ENCODE data around the gene C2orf72. TPM values are rescaled to one million over a fixed set of nuclear protein-coding genes. Genes with fewer than 3 reads are reported as not detected.

The C2orf72 gene
- total and polyA plus RNA-seq, 10 of the 15 experiments (the other 5 are each of a cell fraction or from before 2014, with no cell fraction given): under 0.01 to 0.29 (median 0.10) TPM; not detected in 6

DNA sequence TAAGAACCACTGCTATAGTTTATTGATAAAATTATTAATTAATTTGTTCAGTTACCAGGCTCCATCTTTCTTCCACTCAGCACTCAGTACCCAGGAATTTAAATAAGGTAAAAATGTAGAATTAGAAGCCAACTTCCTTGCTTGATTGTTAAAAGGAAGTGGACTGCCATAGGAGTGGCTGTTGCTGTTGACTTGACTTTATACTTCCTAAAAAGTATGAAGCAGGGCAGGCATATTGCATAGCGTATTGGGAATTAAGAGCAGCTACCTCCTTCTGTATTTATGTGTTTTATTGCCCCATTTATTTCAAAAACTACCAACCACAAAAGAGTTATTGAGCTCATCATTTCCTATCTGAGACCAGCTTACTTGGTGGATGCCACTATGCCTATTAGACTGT is 47.2 kb downstream of the C2orf72 start:
- no peaks in the 10 kb centered on the region for H4K20me1 ChIP-seq (ENCODE audit: control insufficient read depth, insufficient read depth)
- H2AFZ ChIP-seq (ENCODE audit: control insufficient read depth, low read depth, low read length): no peak overlapping the region
- 95% methylated on average over 1 of the region's 1 CpG for WGBS (ENCODE audit: insufficient coverage, insufficient replicate concordance, low lambda C conversion rate, missing lambda C conversion rate)
- ATAC-seq (no peak), DNase-seq (ENCODE audit: low read depth, low spot score) (no peak), FAIRE-seq (no peak)
- CTCF ChIA-PET: interaction anchor here (1.0 to 1.8 kb wide), 4 partner anchors 15 to 45 kb away, joined by 3 to 4 read pairs (median 4); no protein-coding TSS in a partner anchor
- intact Hi-C loops (cut with micrococcal nuclease; ENCODE audit: unreplicated experiment): no loop called here
- no peak overlapping the region for H3K9ac ChIP-seq (ENCODE audit: control insufficient read depth, insufficient read depth, low read length)
- POLR2A ChIA-PET: no interaction called here
- TSS peak; percentile 38 for BruUV-seq (replicated peaks)
- no peak overlapping the region for H3K27ac ChIP-seq (ENCODE audit: control insufficient read depth, insufficient read depth)
- no peak overlapping the region for H3K4me3 ChIP-seq
- SMC1A ChIA-PET (ENCODE audit: uncharacterized antibody, unreplicated experiment): interaction anchor here (1.3 kb wide), 1 partner anchor 20 kb away, joined by 3 read pairs; no protein-coding TSS in a partner anchor
- RAD21 ChIA-PET (ENCODE audit: unreplicated experiment): no interaction called here
- H3K36me3 ChIP-seq (ENCODE audit: control insufficient read depth in 2 of 2, insufficient read depth in 2 of 2, low read length in 1 of 2): peaks cover 13 to 26% of the 10 kb centered on the region in 2 experiments
- TF ChIP-seq SUZ12 (IDR thresholded peaks at IDR 0.05; ENCODE audit: unreplicated experiment) (no peak), ZNF384 (IDR thresholded peaks at IDR 0.05; ENCODE audit: borderline replicate concordance, low read depth, low read length) (no peak), ESRRA (IDR thresholded peaks at IDR 0.05; ENCODE audit: low read length) (no peak), ATF7 (IDR thresholded peaks at IDR 0.05; ENCODE audit: low read depth) (no peak), FOS (IDR thresholded peaks at IDR 0.05; ENCODE audit: borderline replicate concordance, extremely low read depth, insufficient read length) (no peak)
- no peaks in the 10 kb centered on the region for H3K9me3 ChIP-seq (replicated peaks; ENCODE audit: control insufficient read depth, insufficient read depth, low read length)
- H3K4me2 ChIP-seq (ENCODE audit: control insufficient read depth, insufficient read depth): no peak overlapping the region
- no peaks in the 10 kb centered on the region for H3K4me1 ChIP-seq (ENCODE audit: control insufficient read depth, insufficient read depth, low read length)
- H3K79me2 ChIP-seq (ENCODE audit: control insufficient read depth, insufficient read depth, low read length): no peaks in the 10 kb centered on the region
- H3K27me3 ChIP-seq (replicated peaks in 1 of 2; ENCODE audit: control insufficient read depth in 2 of 2, insufficient read depth in 2 of 2, low read length in 1 of 2): no peaks in the 10 kb centered on the region
- in situ Hi-C loops (cut with MboI): no loop called here

DNA sequence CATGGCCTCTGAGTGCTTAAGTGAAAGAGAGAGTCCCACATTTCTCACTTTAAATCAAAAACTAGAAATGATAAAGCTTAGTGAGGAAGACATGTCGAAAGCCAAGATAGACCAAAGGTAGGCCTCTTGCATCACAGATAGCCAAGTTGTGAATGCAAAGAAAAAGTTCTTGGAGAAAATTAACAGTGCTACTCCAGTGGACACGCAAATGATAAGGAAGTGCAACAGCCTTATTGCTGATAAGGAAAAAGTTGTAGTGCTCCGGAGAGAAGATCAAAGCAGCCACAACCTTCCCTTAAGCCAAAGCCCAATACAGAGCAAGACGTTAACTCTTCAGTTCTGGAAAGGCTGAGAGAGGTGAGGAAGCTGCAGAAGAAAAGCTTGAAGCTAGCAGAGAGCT is 51.4 kb downstream of the C2orf72 start:
- peaks cover 2 to 11% of the 10 kb centered on the region in 2 experiments for H3K36me3 ChIP-seq (ENCODE audit: control insufficient read depth in 2 of 2, insufficient read depth in 2 of 2, low read length in 1 of 2)

More for the DNA sequence above, 51.4 kb downstream of the C2orf72 start:
- no peak overlapping the region for H3K4me3 ChIP-seq
- TF ChIP-seq, protein P1, sequence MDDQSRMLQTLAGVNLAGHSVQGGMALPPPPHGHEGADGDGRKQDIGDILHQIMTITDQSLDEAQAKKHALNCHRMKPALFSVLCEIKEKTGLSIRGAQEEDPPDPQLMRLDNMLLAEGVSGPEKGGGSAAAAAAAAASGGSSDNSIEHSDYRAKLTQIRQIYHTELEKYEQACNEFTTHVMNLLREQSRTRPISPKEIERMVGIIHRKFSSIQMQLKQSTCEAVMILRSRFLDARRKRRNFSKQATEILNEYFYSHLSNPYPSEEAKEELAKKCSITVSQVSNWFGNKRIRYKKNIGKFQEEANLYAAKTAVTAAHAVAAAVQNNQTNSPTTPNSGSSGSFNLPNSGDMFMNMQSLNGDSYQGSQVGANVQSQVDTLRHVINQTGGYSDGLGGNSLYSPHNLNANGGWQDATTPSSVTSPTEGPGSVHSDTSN (IDR thresholded peaks at IDR 0.05; ENCODE audit: insufficient replicate concordance, low read depth, low read length): no peak
- TF ChIP-seq JUNB (IDR thresholded peaks at IDR 0.05): no peak
- TF ChIP-seq HCFC1 (IDR thresholded peaks at IDR 0.05; ENCODE audit: low read length): no peak
- TF ChIP-seq MTA3 (IDR thresholded peaks at IDR 0.05; ENCODE audit: borderline replicate concordance, low read length): no peak
- TF ChIP-seq, protein P2, sequence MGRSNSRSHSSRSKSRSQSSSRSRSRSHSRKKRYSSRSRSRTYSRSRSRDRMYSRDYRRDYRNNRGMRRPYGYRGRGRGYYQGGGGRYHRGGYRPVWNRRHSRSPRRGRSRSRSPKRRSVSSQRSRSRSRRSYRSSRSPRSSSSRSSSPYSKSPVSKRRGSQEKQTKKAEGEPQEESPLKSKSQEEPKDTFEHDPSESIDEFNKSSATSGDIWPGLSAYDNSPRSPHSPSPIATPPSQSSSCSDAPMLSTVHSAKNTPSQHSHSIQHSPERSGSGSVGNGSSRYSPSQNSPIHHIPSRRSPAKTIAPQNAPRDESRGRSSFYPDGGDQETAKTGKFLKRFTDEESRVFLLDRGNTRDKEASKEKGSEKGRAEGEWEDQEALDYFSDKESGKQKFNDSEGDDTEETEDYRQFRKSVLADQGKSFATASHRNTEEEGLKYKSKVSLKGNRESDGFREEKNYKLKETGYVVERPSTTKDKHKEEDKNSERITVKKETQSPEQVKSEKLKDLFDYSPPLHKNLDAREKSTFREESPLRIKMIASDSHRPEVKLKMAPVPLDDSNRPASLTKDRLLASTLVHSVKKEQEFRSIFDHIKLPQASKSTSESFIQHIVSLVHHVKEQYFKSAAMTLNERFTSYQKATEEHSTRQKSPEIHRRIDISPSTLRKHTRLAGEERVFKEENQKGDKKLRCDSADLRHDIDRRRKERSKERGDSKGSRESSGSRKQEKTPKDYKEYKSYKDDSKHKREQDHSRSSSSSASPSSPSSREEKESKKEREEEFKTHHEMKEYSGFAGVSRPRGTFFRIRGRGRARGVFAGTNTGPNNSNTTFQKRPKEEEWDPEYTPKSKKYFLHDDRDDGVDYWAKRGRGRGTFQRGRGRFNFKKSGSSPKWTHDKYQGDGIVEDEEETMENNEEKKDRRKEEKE (IDR thresholded peaks at IDR 0.05): no peak
- no peak for TF ChIP-seq BHLHE40 (IDR thresholded peaks at IDR 0.05; ENCODE audit: borderline replicate concordance in 1 of 2, low read depth in 2 of 2, low read length in 1 of 2)
- no peak for TF ChIP-seq IRF4 (IDR thresholded peaks at IDR 0.05; ENCODE audit: low read depth, low read length)
- in situ Hi-C loops (cut with MboI) (no loop called here), intact Hi-C loops (cut with micrococcal nuclease; ENCODE audit: unreplicated experiment) (no loop called here)
- H3K4me1 ChIP-seq (ENCODE audit: control insufficient read depth, insufficient read depth, low read length): no peaks in the 10 kb centered on the region
- FAIRE-seq: no peak
- RAD21 ChIA-PET (ENCODE audit: unreplicated experiment): no interaction called here
- SMC1A ChIA-PET (ENCODE audit: uncharacterized antibody, unreplicated experiment): interaction anchor here (1.1 kb wide), 1 partner anchor 329 kb away, joined by 3 read pairs; no protein-coding TSS in a partner anchor
- BruUV-seq (replicated peaks): no TSS peak
- CTCF ChIA-PET: no interaction called here
- no peaks in the 10 kb centered on the region for H3K9me3 ChIP-seq (replicated peaks; ENCODE audit: control insufficient read depth, insufficient read depth, low read length)
- POLR2A ChIA-PET: no interaction called here
- H2AFZ ChIP-seq (ENCODE audit: control insufficient read depth, low read depth, low read length): no peak overlapping the region
- H3K27ac ChIP-seq (ENCODE audit: control insufficient read depth, insufficient read depth): no peak overlapping the region
- ATAC-seq: no peak
- H3K27me3 ChIP-seq (replicated peaks in 1 of 2; ENCODE audit: control insufficient read depth in 2 of 2, insufficient read depth in 2 of 2, low read length in 1 of 2): no peaks in the 10 kb centered on the region
- no peak overlapping the region for H3K9ac ChIP-seq (ENCODE audit: control insufficient read depth, insufficient read depth, low read length)
- no peak overlapping the region for H3K4me2 ChIP-seq (ENCODE audit: control insufficient read depth, insufficient read depth)
- WGBS (ENCODE audit: insufficient coverage, insufficient replicate concordance, low lambda C conversion rate, missing lambda C conversion rate): 47% methylated on average over 4 of the region's 4 CpGs
- no peak for DNase-seq (ENCODE audit: low read depth, low spot score)
- H4K20me1 ChIP-seq (ENCODE audit: control insufficient read depth, insufficient read depth): no peaks in the 10 kb centered on the region
- H3K79me2 ChIP-seq (ENCODE audit: control insufficient read depth, insufficient read depth, low read length): no peaks in the 10 kb centered on the region

Data from GM12878 (cell line).